ENCODE results near the gene GALNT14. TPM values are rescaled to one million over a fixed set of nuclear protein-coding genes. Genes with fewer than 3 reads are reported as not detected.

Gene GALNT14
- polyA plus RNA-seq, 3 donors: 1.7 to 3.9 (median 2.1) TPM

- WGBS, 3 donors: 1 to 2% (median 1%) methylated on average over 63 to 72 of the region's 72 CpGs
- H3K27ac ChIP-seq (ENCODE audit: low read depth, low read length): no peak overlapping the region
Measured at GRCh38 chr2:31137211-31138036, 816 bp downstream of the GALNT14 start.

GRCh38 chr2:31136732-31137131 is 1.5 kb downstream of the GALNT14 start:
- H3K27ac ChIP-seq (ENCODE audit: low read depth, low read length): no peak overlapping the region
- 36 to 44% (median 38%) methylated on average over 10 of the region's 10 CpGs for WGBS, 3 donors

DNA sequence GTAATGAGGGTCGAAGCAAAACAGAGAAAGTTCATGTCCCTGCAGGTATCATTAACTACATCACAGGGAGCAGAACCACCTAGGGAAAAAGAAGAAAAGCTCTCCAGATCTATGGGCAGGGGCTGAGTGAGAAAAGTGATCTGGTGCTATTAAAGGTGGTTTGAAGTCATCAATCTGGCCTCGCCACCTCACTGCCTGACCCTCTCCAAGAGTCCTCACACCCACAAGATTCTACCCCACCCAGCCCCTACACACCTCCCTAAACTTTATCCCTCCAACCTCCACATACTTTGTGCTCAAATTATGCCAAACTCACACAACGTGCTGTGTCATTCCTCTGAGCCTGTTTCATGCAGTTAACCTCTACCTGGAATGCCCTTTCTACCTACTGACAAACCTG is 2.2 kb downstream of the GALNT14 start:
- H3K27ac ChIP-seq (ENCODE audit: low read depth, low read length): no peak overlapping the region
- WGBS, 3 donors: 54 to 83% (median 74%) methylated on average over 3 of the region's 3 CpGs

- 81 to 91% (median 83%) methylated on average over 5 of the region's 5 CpGs for whole genome bisulfite sequencing, 3 donors
- H3K27ac ChIP-seq (ENCODE audit: low read depth, low read length): no peak overlapping the region
Measured at GRCh38 chr2:31134480-31134879, 3.8 kb downstream of the GALNT14 start.

DNA sequence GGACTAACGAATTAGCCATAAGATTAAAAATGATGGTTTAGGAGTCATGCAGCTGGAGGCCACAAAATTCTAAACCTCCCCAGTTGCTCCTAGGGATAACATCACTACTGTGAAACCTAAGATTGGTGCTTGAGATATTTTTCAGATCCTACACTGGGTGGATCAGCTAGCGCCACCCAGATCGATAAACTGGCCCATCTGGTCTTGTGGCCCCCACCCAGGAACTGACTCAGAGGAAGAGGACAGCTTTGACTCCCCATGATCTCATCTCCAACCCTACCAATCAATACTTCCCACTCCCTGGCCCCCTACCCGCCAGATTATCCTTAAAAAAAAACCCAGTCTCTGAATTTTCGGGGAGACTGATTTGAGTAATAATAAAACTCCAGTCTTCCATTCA is 5.5 kb downstream of the GALNT14 start:
- WGBS, 3 donors: 84 to 93% (median 91%) methylated on average over 5 of the region's 5 CpGs
- no peak overlapping the region for H3K27ac ChIP-seq (ENCODE audit: low read depth, low read length)

DNA sequence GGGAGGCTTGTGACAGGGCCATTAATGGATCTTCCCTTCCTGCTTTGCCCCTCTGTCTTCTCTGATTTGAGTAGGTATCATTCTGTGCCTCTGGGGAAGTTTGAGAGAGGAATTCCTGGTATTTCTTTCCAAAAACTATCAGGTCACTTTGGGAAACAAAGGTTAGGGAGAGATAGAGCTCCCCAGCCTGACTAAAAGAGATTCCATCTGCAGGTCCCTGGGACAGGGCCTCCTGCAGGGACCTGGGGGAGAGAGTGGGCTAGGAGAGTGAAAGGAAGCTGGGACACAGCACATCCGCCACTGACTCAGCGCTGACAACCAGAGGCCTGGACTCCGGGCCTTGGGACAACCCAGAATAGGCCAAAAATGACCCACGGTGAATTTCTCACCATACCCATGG is 6.4 kb downstream of the GALNT14 start:
- H3K27ac ChIP-seq (ENCODE audit: low read depth, low read length): no peak overlapping the region
- 56 to 69% (median 63%) methylated on average over 4 of the region's 4 CpGs for WGBS, 3 donors

DNA sequence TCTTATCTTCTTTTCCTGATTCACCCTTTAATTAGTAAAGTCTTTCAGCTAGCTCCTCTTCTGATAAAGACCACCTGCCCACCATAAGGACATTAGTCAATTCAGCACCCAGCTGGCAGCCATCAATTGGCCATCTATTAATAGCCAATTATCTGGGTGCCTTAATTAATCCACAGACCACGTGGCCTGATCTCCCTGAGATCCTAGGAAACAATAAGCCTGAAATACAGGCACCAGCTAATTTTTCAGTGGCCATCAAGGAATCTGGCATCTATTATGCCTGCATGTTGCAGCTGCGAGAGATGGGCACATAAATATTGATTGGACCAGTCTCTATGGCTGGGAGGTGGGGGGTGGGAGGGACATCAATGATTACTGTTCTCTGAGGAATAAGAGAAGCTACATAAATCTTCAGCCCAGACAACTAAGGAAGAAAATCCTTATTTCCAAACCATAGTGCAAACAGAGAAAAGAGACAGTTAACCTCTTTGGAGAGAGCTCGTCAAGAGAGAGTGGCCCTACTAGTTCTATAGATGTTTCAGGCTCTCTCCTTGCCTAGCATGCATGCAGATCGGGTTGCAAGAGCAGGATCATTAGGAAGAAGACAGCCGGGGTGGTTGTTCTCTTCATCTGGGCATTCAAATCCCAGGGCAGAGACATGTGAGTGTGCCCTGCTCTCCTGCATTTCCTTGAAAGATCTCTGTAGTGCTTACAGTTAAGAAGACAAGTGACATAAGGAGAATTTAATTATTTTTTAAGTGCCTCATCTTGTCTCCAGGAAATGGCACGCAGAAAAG is 8.7 kb downstream of the GALNT14 start:
- H3K27ac ChIP-seq (ENCODE audit: low read depth, low read length): no peak overlapping the region
- WGBS, 3 donors: 53 to 84% (median 77%) methylated on average over 6 of the region's 6 CpGs

DNA sequence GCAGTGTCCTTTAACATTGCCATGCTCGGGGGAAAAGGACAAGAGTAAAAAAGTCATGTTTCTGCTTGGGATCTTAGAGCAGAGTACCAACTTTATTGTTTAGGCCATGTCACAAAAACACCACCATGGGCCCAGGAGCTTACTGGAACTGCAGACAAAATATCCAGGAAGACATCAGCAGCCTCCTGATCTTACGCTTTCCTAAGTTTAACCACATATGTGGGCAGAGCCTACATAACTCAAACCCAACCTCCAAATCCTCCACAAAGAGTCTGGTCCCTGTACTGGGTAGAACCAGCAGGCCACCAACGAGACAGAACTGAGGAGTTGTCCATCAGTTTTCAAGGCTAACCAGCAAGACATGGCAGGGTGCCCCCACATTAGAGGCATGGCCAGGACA is 10.3 kb downstream of the GALNT14 start:
- H3K27ac ChIP-seq (ENCODE audit: low read depth, low read length): no peak overlapping the region
- 76 to 86% (median 77%) methylated on average over 3 of the region's 3 CpGs for WGBS, 3 donors

DNA sequence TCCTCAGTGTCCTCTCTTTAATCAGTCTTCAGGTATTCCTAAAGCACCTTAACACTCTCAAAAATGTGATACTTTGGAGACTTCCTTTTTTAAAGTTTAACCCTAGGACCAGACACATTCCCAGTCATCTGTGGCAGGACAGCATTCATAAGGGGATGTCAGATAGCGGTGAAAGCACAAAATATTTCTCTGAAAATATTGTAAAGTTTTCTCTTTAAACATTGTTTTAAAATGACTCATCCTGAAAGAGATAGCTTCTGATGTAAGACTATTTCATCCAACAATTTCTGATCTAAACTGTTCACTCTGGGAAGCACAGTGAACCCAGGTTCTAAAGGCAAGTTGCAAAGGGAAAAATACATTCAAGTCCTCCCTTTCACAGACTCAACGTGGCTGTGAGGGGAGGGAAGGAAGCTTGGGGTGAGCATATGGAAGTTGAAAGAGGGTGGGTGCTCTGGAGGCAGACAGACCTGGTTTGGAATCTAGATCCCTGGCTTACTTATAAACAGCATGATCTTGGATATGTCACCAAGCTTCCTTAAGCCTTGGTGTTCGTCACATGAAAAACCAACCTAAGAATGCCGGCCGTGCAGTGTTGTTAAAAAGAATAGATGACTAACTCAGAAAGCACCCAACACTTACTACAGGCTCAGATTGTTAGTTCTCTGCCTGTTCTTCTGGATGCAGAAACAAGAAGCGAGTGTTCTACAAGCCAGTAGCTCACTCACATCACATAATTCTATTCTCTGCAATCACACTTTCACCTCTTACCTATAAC is 12.1 kb downstream of the GALNT14 start:
- no peak overlapping the region for H3K27ac ChIP-seq (ENCODE audit: low read depth, low read length)
- 75 to 80% (median 76%) methylated on average over 6 of the region's 6 CpGs for WGBS, 3 donors

DNA sequence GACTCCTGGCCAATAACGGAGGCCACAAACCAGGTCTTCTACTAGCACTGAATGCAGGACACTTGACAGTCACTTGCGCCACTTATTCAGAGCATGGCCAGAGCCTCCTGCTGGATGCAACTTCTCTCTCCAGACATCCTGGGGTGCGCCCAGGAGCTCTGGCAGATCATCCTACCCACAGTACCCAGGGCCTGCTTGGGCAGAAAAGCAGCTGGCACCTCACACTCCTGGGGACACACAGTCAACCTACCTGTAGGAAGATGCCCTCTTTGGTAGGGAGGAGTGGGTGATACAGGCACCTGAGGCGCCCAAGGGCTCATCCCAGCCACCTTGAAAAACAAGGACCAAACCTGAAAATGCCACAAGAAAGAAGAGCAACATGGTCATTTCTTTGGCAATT is 13.3 kb downstream of the GALNT14 start:
- 86 to 95% (median 94%) methylated on average over 4 of the region's 4 CpGs for WGBS, 3 donors
- H3K27ac ChIP-seq (ENCODE audit: low read depth, low read length): no peak overlapping the region

- 86 to 94% (median 92%) methylated on average over 9 of the region's 9 CpGs for WGBS, 3 donors
Measured at GRCh38 chr2:31122133-31122532, 16.1 kb downstream of the GALNT14 start.

DNA sequence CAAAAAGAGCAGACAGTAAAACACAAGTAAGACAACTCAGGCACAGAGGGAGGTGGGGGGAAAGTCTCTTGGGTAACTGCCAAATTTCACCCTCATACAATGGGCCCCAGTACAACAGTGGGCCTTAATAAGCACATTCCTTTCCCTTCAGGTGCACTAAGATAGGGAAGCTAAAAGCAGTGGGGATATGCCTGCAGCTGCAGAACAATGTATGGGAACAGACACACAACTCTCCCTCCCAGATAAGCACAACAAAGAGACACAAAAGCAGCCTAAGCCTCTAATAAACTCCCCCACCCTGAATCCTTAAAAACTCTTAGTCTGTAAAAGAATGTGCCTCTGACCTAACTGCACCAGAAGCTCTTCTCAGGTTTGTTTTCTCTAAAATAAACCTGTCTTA is 24.5 kb downstream of the GALNT14 start:
- H3K27ac ChIP-seq (ENCODE audit: low read depth, low read length): no peak overlapping the region

More at GRCh38 chr2:31122133-31122532, 16.1 kb downstream of the GALNT14 start:
- H3K27ac ChIP-seq (ENCODE audit: low read depth, low read length): no peak overlapping the region

- H3K27ac ChIP-seq (ENCODE audit: low read depth, low read length): no peak overlapping the region
- WGBS, 3 donors: 89 to 96% (median 96%) methylated on average over 3 of the region's 3 CpGs
Measured at GRCh38 chr2:31112544-31112943, 25.7 kb downstream of the GALNT14 start.

GRCh38 chr2:31110998-31111397 is 27.2 kb downstream of the GALNT14 start:
- no peak overlapping the region for H3K27ac ChIP-seq (ENCODE audit: low read depth, low read length)
- WGBS, 3 donors: 70 to 74% (median 72%) methylated on average over 3 of the region's 3 CpGs

GRCh38 chr2:31110431-31110830 is 27.8 kb downstream of the GALNT14 start:
- WGBS, 3 donors: 60 to 71% (median 62%) methylated on average over 3 of the region's 3 CpGs
- H3K27ac ChIP-seq (ENCODE audit: low read depth, low read length): no peak overlapping the region

GRCh38 chr2:31109633-31110192 is 28.5 kb downstream of the GALNT14 start:
- 84 to 91% (median 89%) methylated on average over 8 of the region's 8 CpGs for WGBS, 3 donors
- H3K27ac ChIP-seq (ENCODE audit: low read depth, low read length): no peak overlapping the region

- H3K27ac ChIP-seq (ENCODE audit: low read depth, low read length): no peak overlapping the region
- 70 to 75% (median 73%) methylated on average over 3 of the region's 3 CpGs for WGBS, 3 donors
Measured at GRCh38 chr2:31108561-31109286, 29.5 kb downstream of the GALNT14 start.

Measured in adipose tissue (tissue), 3 donors.